ENCODE results near the gene MMP24. TPM values are rescaled to one million over a fixed set of nuclear protein-coding genes. Genes with fewer than 3 reads are reported as not detected.

MMP24 gene
- 0.53 and 0.86 TPM in 2 replicates for total RNA-seq

GRCh38 chr20:35226126-35226883, at the start of gene MMP24:
TSS of gene MMP24 (plus strand) at chr20:35226690. CDS start at chr20:35226739, 49 bp downstream.

GRCh38 chr20:35277531-35278395, 51.3 kb downstream of the MMP24 start, which contains the start of gene MMP24OS:
TSS of gene MMP24OS (minus strand) at chr20:35278122. CDS start at chr20:35277929, 193 bp downstream.

GRCh38 chr20:35284267-35284991, 57.9 kb downstream of the MMP24 start, which contains the start of gene EIF6:
TSS of gene EIF6 (minus strand) at chr20:35284772. CDS start at chr20:35284487, 285 bp downstream.

GRCh38 chr20:35291654-35292503, 65.4 kb downstream of the MMP24 start, which contains the start of gene FAM83C:
TSS of gene FAM83C (minus strand) at chr20:35292425. CDS start at chr20:35292304, 121 bp downstream.

Other genes with a start within 250 kb of the MMP24 start
- 77.6 and 88.8 TPM in 2 replicates for gene TRPC4AP, start 133.9 kb upstream of the MMP24 start, total RNA-seq
- gene EDEM2, start 79.4 kb upstream of the MMP24 start, total RNA-seq: 35.5 and 40.4 TPM in 2 replicates
- gene PROCR, start 54.6 kb upstream of the MMP24 start, total RNA-seq: 79.9 and 89.7 TPM in 2 replicates
- 23.4 and 30.7 TPM in 2 replicates for gene MMP24OS, start 51.4 kb downstream of the MMP24 start, total RNA-seq
- 222 and 261 TPM in 2 replicates for gene EIF6, start 58.1 kb downstream of the MMP24 start, total RNA-seq
- not detected in 2 replicates for gene FAM83C, start 65.7 kb downstream of the MMP24 start, total RNA-seq
- gene UQCC1, start 185.3 kb downstream of the MMP24 start, total RNA-seq: 27.1 and 31.4 TPM in 2 replicates
- gene GDF5, start 211.5 kb downstream of the MMP24 start, total RNA-seq: 13.8 and 14.0 TPM in 2 replicates
- 28.0 and 28.2 TPM in 2 replicates for gene CEP250, start 228.9 kb downstream of the MMP24 start, total RNA-seq